Liver (tissue), 9 donors: Measurements from ENCODE around the gene HOXB3. TPM values are rescaled to one million over a fixed set of nuclear protein-coding genes. Genes with fewer than 3 reads are reported as not detected.

Experiments used
- DNase-seq: peaks from one replicate; pipeline ENCODE4 v3.0.0-alpha.2; 2017; ENCODE audit warnings: low spot score
- H3K27ac ChIP-seq, 2 donors: one replicate each; pipeline ENCODE4 v1.7.0; 2013; ENCODE audit warnings: inconsistent platforms in 2 of 2, low read length in 2 of 2, control low read depth in 1 of 2, low read depth in 1 of 2, mild to moderate bottlenecking in 1 of 2
- H3K27me3 ChIP-seq, 4 donors: one replicate each; pipeline versions ENCODE4 v1.6.1 to v1.7.0; 2013; ENCODE audit warnings: low read length in 3 of 4, inconsistent platforms in 1 of 4, mild to moderate bottlenecking in 1 of 4, moderate library complexity in 1 of 4; ENCODE audit not compliant: control insufficient read depth in 4 of 4, insufficient read depth in 4 of 4
- H3K36me3 ChIP-seq, 4 donors: one replicate each; pipeline versions ENCODE4 v1.6.1 to v1.7.0; 2013; ENCODE audit warnings: low read length in 3 of 4, mild to moderate bottlenecking in 3 of 4, low read depth in 1 of 4, moderate library complexity in 1 of 4; ENCODE audit not compliant: control insufficient read depth in 4 of 4, insufficient read depth in 3 of 4
- H3K4me1 ChIP-seq, 4 donors: one replicate each; pipeline versions ENCODE4 v1.6.1 to v1.7.0; 2013; ENCODE audit warnings: low read length in 3 of 4, mild to moderate bottlenecking in 3 of 4, moderate library complexity in 1 of 4; ENCODE audit not compliant: control insufficient read depth in 4 of 4, insufficient read depth in 4 of 4
- H3K4me3 ChIP-seq, 3 donors: one replicate each; pipeline versions ENCODE4 v1.6.1 to v1.7.0; 2013; ENCODE audit warnings: low read length in 3 of 3, control low read depth in 1 of 3, low read depth in 1 of 3, mild to moderate bottlenecking in 1 of 3
- H3K9ac ChIP-seq, 2 donors: one replicate each; pipeline ENCODE4 v1.7.0; 2013; ENCODE audit warnings: low read length in 2 of 2, mild to moderate bottlenecking in 2 of 2, moderate library complexity in 2 of 2, control low read depth in 1 of 2, low read depth in 1 of 2
- H3K9me3 ChIP-seq, 4 donors: one replicate each; pipeline versions ENCODE4 v1.6.1 to v1.7.0; 2013; ENCODE audit warnings: low read length in 3 of 4; ENCODE audit not compliant: control insufficient read depth in 4 of 4
- EGR1 ChIP-seq, 2 donors: IDR thresholded peaks; 2 replicates each; pipeline ENCODE4 v1.6.1; 2016 to 2018; ENCODE audit warnings: antibody characterized with exemption in 2 of 2, low read depth in 2 of 2
- FOXA1 ChIP-seq: IDR thresholded peaks from 2 replicates; pipeline ENCODE4 v1.6.1; 2016; ENCODE audit warnings: antibody characterized with exemption
- FOXA2 ChIP-seq: IDR thresholded peaks from 2 replicates; pipeline ENCODE4 v1.6.1; 2016; ENCODE audit warnings: antibody characterized with exemption
- GABPA ChIP-seq, 2 donors: IDR thresholded peaks in 1 of 2; conservative IDR thresholded peaks in 1 of 2; 2 replicates each; pipeline ENCODE4 v1.6.1; 2016; ENCODE audit warnings: antibody characterized with exemption in 2 of 2, mild to moderate bottlenecking in 1 of 2, moderate library complexity in 1 of 2
- HNF4A ChIP-seq, 2 donors: conservative IDR thresholded peaks; 2 replicates each; pipeline ENCODE4 v1.6.1; 2016; ENCODE audit warnings: antibody characterized with exemption in 2 of 2, mild to moderate bottlenecking in 2 of 2
- HNF4G ChIP-seq: IDR thresholded peaks from 2 replicates; pipeline ENCODE4 v1.6.1; 2016; ENCODE audit warnings: antibody characterized with exemption
- JUND ChIP-seq, 2 donors: IDR thresholded peaks; 2 replicates each; pipeline ENCODE4 v1.6.1; 2016; ENCODE audit warnings: antibody characterized with exemption in 2 of 2
- NR2F2 ChIP-seq: IDR thresholded peaks from 2 replicates; pipeline ENCODE4 v1.6.1; 2016; ENCODE audit warnings: antibody characterized with exemption
- RAD21 ChIP-seq, 2 donors: IDR thresholded peaks; 2 replicates each; pipeline ENCODE4 v1.6.1; 2016; ENCODE audit warnings: antibody characterized with exemption in 2 of 2, mild to moderate bottlenecking in 2 of 2
- RXRA ChIP-seq, 2 donors: IDR thresholded peaks; 2 replicates each; pipeline ENCODE4 v1.6.1; 2017 to 2018; ENCODE audit warnings: antibody characterized with exemption in 2 of 2, mild to moderate bottlenecking in 1 of 2
- SP1 ChIP-seq: IDR thresholded peaks from 2 replicates; pipeline ENCODE4 v1.6.1; 2018; ENCODE audit warnings: antibody characterized with exemption, mild to moderate bottlenecking
- TAF1 ChIP-seq: conservative IDR thresholded peaks from 2 replicates; pipeline ENCODE4 v1.6.1; 2016; ENCODE audit warnings: antibody characterized with exemption, mild to moderate bottlenecking
- YY1 ChIP-seq: IDR thresholded peaks from 2 replicates; pipeline ENCODE4 v1.6.1; 2016; ENCODE audit warnings: antibody characterized with exemption, mild to moderate bottlenecking
- WGBS: extraction: QIAGEN DNeasy Blood & Tissue Kit; methylation state at CpG from one replicate; pipeline ENCODE4 v1.1.7; 2013; 5-methylcytosine and 5-hydroxymethylcytosine counted together
- polyA plus RNA-seq, 2 donors: library from polyadenylated mRNA; stranded (reverse) in 1 of 2; unstranded in 1 of 2; fragments of 200-250 nt in 1 of 2; fragments of >200 nt in 1 of 2; fragmentation: Nextera tagmentation in 1 of 2; extraction: Ambion mirVana in 1 of 2; gene quantifications; one replicate each; pipeline versions ENCODE4 v1.2.1 to v1.2.3, GENCODE V29; 2013 to 2015
- total RNA-seq, 2 donors: library from RNA; depleted of rRNA; stranded (reverse); fragments of >200 nt; gene quantifications; one replicate each; pipeline ENCODE4 v1.2.3, GENCODE V29; 2014
- TF ChIP-seq, protein P1 (sequence below): fragments of 150-350 bp; IDR thresholded peaks from 2 replicates; pipeline ENCODE4 v1.5.1; 2017; ENCODE audit warnings: improper control_type of control experiment, low read depth, low read length; ENCODE audit not compliant: missing input control
- TF ChIP-seq, protein P2 (sequence below): IDR thresholded peaks from 2 replicates; pipeline ENCODE4 v1.6.1; 2016; ENCODE audit warnings: antibody characterized with exemption
- TF ChIP-seq, protein P3 (sequence below): IDR thresholded peaks from 2 replicates; pipeline ENCODE4 v1.6.1; 2016; ENCODE audit warnings: antibody characterized with exemption
- TF ChIP-seq, protein P4 (sequence below): IDR thresholded peaks from 2 replicates; pipeline ENCODE4 v1.6.1; 2016; ENCODE audit warnings: antibody characterized with exemption
- TF ChIP-seq, protein P5 (sequence below): IDR thresholded peaks from 2 replicates; pipeline ENCODE4 v1.6.1; 2016; ENCODE audit warnings: antibody characterized with exemption, mild to moderate bottlenecking
- donor health status: healthy.
- donor health status: healthy.
- donor health status: healthy.
- donor health status: healthy.
- donor health status: healthy.

The HOXB3 gene
- total and polyA plus RNA-seq, 4 donors, result 0.75 to 2.2 (median 1.2) TPM

DNA sequence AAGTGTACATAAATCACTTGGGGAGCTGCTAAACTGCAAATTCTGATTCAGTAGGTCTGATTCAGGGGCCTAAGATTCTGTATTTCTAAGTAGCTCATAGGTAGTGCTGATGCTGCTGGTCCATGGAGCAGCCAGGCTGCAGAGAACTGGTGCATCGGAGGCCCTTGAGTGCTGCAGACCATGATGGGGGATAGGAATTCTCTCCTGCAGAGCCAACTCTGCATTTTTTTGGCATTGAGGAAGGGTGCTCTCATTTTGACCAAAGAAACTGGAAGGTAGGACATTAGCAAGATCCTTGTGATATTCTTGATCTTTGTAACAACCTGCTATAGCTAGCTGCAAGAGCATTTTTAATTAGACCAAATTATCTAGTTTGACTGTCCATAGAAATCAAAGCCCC, 49.8 kb downstream of the HOXB3 start:
- DNase-seq, result no peak
- WGBS, result 85% methylated on average over 1 of the region's 1 CpG
- TF ChIP-seq, protein P1, sequence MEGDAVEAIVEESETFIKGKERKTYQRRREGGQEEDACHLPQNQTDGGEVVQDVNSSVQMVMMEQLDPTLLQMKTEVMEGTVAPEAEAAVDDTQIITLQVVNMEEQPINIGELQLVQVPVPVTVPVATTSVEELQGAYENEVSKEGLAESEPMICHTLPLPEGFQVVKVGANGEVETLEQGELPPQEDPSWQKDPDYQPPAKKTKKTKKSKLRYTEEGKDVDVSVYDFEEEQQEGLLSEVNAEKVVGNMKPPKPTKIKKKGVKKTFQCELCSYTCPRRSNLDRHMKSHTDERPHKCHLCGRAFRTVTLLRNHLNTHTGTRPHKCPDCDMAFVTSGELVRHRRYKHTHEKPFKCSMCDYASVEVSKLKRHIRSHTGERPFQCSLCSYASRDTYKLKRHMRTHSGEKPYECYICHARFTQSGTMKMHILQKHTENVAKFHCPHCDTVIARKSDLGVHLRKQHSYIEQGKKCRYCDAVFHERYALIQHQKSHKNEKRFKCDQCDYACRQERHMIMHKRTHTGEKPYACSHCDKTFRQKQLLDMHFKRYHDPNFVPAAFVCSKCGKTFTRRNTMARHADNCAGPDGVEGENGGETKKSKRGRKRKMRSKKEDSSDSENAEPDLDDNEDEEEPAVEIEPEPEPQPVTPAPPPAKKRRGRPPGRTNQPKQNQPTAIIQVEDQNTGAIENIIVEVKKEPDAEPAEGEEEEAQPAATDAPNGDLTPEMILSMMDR, result no peak
- TF ChIP-seq HNF4A (conservative IDR thresholded peaks at IDR 0.05) (no peak), EGR1 (IDR thresholded peaks at IDR 0.05; ENCODE audit: low read depth in 2 of 2) (no peak), JUND (IDR thresholded peaks at IDR 0.05) (no peak), YY1 (no peak), RXRA (IDR thresholded peaks at IDR 0.05) (no peak), SP1 (no peak), FOXA1 (no peak), GABPA (IDR thresholded peaks at IDR 0.05 in 1 of 2, conservative IDR thresholded peaks at IDR 0.05 in 1 of 2) (no peak), HNF4G (no peak), FOXA2 (no peak), TAF1 (no peak), NR2F2 (no peak)
- TF ChIP-seq, protein P2, sequence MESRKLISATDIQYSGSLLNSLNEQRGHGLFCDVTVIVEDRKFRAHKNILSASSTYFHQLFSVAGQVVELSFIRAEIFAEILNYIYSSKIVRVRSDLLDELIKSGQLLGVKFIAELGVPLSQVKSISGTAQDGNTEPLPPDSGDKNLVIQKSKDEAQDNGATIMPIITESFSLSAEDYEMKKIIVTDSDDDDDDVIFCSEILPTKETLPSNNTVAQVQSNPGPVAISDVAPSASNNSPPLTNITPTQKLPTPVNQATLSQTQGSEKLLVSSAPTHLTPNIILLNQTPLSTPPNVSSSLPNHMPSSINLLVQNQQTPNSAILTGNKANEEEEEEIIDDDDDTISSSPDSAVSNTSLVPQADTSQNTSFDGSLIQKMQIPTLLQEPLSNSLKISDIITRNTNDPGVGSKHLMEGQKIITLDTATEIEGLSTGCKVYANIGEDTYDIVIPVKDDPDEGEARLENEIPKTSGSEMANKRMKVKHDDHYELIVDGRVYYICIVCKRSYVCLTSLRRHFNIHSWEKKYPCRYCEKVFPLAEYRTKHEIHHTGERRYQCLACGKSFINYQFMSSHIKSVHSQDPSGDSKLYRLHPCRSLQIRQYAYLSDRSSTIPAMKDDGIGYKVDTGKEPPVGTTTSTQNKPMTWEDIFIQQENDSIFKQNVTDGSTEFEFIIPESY, result no peak
- TF ChIP-seq, protein P3, sequence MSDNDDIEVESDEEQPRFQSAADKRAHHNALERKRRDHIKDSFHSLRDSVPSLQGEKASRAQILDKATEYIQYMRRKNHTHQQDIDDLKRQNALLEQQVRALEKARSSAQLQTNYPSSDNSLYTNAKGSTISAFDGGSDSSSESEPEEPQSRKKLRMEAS, result no peak
- TF ChIP-seq, protein P4, sequence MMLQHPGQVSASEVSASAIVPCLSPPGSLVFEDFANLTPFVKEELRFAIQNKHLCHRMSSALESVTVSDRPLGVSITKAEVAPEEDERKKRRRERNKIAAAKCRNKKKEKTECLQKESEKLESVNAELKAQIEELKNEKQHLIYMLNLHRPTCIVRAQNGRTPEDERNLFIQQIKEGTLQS, result no peak
- no peak overlapping the region for H3K27ac ChIP-seq
- no peaks in the 10 kb centered on the region for H3K36me3 ChIP-seq
- no peaks in the 10 kb centered on the region for H3K9me3 ChIP-seq
- H3K27me3 ChIP-seq, result peaks cover 2 to 12% (median 3%) of the 10 kb centered on the region in 4 donors
- peaks cover 0 to 9% (median 3%) of the 10 kb centered on the region in 4 donors for H3K4me1 ChIP-seq
- no peak overlapping the region for H3K4me3 ChIP-seq
- H3K9ac ChIP-seq, result no peak overlapping the region

DNA sequence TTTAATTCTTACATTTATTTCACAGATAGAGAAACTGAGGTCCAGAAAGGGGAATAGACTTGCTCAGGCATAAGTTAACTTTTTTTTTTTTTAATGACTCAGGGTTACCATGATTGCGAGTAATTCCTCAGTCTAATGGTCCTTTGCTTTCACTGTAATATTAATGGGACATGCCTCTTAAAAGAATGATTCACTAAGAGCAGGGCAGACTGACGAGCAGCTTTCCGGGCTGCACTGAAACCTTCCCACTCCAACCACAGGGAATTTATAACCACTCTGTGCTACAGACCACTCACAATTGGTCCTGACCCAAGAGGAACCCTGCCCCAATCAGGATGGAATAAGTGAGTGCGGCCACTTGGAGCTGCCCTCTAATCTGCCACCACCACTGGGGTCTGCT, 50.9 kb downstream of the HOXB3 start:
- DNase-seq, result no peak
- Histone ChIP-seq H3K9ac (no peak overlapping the region), H3K36me3 (no peaks in the 10 kb centered on the region), H3K27me3 (peaks cover 2 to 12% (median 3%) of the 10 kb centered on the region in 4 donors), H3K9me3 (no peaks in the 10 kb centered on the region), H3K4me1 (peaks cover 0 to 9% (median 3%) of the 10 kb centered on the region in 4 donors), H3K4me3 (no peak overlapping the region), H3K27ac (no peak overlapping the region)
- WGBS, result 79% methylated on average over 4 of the region's 4 CpGs
- TF ChIP-seq EGR1 (IDR thresholded peaks at IDR 0.05; ENCODE audit: low read depth in 2 of 2) (no peak), TAF1 (no peak), NR2F2 (no peak), RXRA (IDR thresholded peaks at IDR 0.05) (no peak), HNF4G (no peak), FOXA2 (no peak), YY1 (no peak), JUND (IDR thresholded peaks at IDR 0.05) (no peak), HNF4A (conservative IDR thresholded peaks at IDR 0.05) (no peak), SP1 (no peak), RAD21 (IDR thresholded peaks at IDR 0.05) (no peak)
- TF ChIP-seq, protein P5, sequence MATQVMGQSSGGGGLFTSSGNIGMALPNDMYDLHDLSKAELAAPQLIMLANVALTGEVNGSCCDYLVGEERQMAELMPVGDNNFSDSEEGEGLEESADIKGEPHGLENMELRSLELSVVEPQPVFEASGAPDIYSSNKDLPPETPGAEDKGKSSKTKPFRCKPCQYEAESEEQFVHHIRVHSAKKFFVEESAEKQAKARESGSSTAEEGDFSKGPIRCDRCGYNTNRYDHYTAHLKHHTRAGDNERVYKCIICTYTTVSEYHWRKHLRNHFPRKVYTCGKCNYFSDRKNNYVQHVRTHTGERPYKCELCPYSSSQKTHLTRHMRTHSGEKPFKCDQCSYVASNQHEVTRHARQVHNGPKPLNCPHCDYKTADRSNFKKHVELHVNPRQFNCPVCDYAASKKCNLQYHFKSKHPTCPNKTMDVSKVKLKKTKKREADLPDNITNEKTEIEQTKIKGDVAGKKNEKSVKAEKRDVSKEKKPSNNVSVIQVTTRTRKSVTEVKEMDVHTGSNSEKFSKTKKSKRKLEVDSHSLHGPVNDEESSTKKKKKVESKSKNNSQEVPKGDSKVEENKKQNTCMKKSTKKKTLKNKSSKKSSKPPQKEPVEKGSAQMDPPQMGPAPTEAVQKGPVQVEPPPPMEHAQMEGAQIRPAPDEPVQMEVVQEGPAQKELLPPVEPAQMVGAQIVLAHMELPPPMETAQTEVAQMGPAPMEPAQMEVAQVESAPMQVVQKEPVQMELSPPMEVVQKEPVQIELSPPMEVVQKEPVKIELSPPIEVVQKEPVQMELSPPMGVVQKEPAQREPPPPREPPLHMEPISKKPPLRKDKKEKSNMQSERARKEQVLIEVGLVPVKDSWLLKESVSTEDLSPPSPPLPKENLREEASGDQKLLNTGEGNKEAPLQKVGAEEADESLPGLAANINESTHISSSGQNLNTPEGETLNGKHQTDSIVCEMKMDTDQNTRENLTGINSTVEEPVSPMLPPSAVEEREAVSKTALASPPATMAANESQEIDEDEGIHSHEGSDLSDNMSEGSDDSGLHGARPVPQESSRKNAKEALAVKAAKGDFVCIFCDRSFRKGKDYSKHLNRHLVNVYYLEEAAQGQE, result no peak
- TF ChIP-seq, protein P1, result no peak
- TF ChIP-seq, protein P4, result no peak
- TF ChIP-seq, protein P2, result no peak
